ENCODE measurements around the gene RGS18.

DNA sequence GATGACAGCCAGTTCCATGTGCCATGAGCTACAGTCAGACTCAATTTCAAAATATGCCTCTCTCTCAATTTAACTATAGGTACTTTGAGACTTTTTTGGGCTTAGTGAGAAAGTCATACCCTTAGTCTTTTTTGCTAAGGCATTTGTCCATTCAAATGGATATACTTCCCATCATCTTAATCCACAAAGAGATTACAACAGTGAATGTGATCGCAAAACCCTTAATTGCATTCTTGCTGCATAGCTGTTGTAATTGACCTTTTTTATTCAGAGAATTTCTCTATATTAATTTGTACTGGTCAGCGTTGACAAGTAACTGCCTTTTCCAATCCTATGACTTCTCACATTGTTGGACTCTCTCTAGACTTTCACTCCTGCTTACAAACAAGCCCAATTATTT is 38.6 kb upstream of the RGS18 start:
- TF ChIP-seq, protein P1, sequence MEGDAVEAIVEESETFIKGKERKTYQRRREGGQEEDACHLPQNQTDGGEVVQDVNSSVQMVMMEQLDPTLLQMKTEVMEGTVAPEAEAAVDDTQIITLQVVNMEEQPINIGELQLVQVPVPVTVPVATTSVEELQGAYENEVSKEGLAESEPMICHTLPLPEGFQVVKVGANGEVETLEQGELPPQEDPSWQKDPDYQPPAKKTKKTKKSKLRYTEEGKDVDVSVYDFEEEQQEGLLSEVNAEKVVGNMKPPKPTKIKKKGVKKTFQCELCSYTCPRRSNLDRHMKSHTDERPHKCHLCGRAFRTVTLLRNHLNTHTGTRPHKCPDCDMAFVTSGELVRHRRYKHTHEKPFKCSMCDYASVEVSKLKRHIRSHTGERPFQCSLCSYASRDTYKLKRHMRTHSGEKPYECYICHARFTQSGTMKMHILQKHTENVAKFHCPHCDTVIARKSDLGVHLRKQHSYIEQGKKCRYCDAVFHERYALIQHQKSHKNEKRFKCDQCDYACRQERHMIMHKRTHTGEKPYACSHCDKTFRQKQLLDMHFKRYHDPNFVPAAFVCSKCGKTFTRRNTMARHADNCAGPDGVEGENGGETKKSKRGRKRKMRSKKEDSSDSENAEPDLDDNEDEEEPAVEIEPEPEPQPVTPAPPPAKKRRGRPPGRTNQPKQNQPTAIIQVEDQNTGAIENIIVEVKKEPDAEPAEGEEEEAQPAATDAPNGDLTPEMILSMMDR (IDR thresholded peaks at IDR 0.05) = no peak
- no peak for TF ChIP-seq POLR2A (IDR thresholded peaks at IDR 0.05)

All from Peyer's patch (tissue), 4 donors.